Breast epithelium (tissue), 3 donors: ENCODE results near the gene TSPAN1.

Experiments
- POLR2A ChIP-seq: fragments of 450-650 bp; IDR thresholded peaks from one replicate; pipeline ENCODE4 v1.6.1; 2016; ENCODE audit warnings: antibody characterized with exemption, mild to moderate bottlenecking, moderate library complexity
- TF ChIP-seq, protein P1 (sequence below), 3 donors: fragments of 450-650 bp; IDR thresholded peaks; one replicate each; pipeline ENCODE4 v1.5.1; 2016 to 2017; ENCODE audit warnings: antibody characterized with exemption in 3 of 3, mild to moderate bottlenecking in 3 of 3, moderate library complexity in 3 of 3

GRCh38 chr1:46197964-46198811, 23.3 kb downstream of the TSPAN1 start, which contains the start of gene POMGNT1:
- TF ChIP-seq, protein P1, sequence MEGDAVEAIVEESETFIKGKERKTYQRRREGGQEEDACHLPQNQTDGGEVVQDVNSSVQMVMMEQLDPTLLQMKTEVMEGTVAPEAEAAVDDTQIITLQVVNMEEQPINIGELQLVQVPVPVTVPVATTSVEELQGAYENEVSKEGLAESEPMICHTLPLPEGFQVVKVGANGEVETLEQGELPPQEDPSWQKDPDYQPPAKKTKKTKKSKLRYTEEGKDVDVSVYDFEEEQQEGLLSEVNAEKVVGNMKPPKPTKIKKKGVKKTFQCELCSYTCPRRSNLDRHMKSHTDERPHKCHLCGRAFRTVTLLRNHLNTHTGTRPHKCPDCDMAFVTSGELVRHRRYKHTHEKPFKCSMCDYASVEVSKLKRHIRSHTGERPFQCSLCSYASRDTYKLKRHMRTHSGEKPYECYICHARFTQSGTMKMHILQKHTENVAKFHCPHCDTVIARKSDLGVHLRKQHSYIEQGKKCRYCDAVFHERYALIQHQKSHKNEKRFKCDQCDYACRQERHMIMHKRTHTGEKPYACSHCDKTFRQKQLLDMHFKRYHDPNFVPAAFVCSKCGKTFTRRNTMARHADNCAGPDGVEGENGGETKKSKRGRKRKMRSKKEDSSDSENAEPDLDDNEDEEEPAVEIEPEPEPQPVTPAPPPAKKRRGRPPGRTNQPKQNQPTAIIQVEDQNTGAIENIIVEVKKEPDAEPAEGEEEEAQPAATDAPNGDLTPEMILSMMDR (IDR thresholded peaks at IDR 0.05) = no peak
- no peak for TF ChIP-seq POLR2A
